T-cell (primary cell): ENCODE data around the gene AP3D1. TPM values are rescaled to one million over a fixed set of nuclear protein-coding genes. Genes with fewer than 3 reads are reported as not detected.
A peak's percentile ranks its signal among the peaks of the same experiment; 100 is the strongest.

Experiments used
- ATAC-seq, 4 experiments: fragments of 200-7000 bp in 3 of 4; fragments of 150-1000 bp in 1 of 4; cut with Tn5 transposase; replicated peaks in 1 of 4; 1 replicate in 3 of 4; 2 replicates in 1 of 4; pipeline ENCODE4 v1.10.0; 2021; ENCODE audit warnings: moderate library complexity in 3 of 4, mild to moderate bottlenecking in 2 of 4, moderate number of reproducible peaks in 1 of 4
- CTCF ChIA-PET, 2 donors: fragments of 300-600 bp; sonication (Branson Sonifier 250); formaldehyde crosslinking; loops; one replicate each; lab custom pipeline; 2022; ENCODE audit warnings: antibody characterized with exemption in 2 of 2; lab: Charles Lee
- POLR2A ChIA-PET, 2 donors: fragments of 300-600 bp; sonication (Branson Sonifier 250); formaldehyde crosslinking; loops; one replicate each; lab custom pipeline; 2022; ENCODE audit warnings: antibody characterized with exemption in 2 of 2; lab: Charles Lee
- DNase-seq, 35 experiments: peaks; one replicate each; pipeline versions ENCODE4 v3.0.0 to v3.0.0-alpha.2; 2013 to 2023
- H3K27ac ChIP-seq: one replicate; pipeline ENCODE4 v1.5.1; 2013; ENCODE audit warnings: low read length
- H3K27me3 ChIP-seq, 2 experiments: replicated peaks in 1 of 2; 1 replicate in 1 of 2; 2 replicates in 1 of 2; pipeline versions ENCODE4 v1.6.1 to v1.7.0; 2013; ENCODE audit warnings: low read length in 1 of 2, mixed read lengths in 1 of 2; ENCODE audit not compliant: control insufficient read depth in 2 of 2, insufficient read depth in 2 of 2; ENCODE audit errors: extremely low read depth in 1 of 2
- H3K36me3 ChIP-seq, 2 donors: 1 replicate in 1 of 2; 2 replicates in 1 of 2; pipeline versions ENCODE4 v1.6.1 to v1.7.0; 2013; ENCODE audit warnings: low read length in 1 of 2; ENCODE audit not compliant: control insufficient read depth in 2 of 2, insufficient read depth in 1 of 2; ENCODE audit errors: extremely low read depth in 1 of 2
- H3K4me1 ChIP-seq, 2 experiments: 1 replicate in 1 of 2; 2 replicates in 1 of 2; pipeline versions ENCODE4 v1.6.1 to v1.7.0; 2013; ENCODE audit warnings: low read length in 2 of 2, mixed read lengths in 1 of 2; ENCODE audit not compliant: insufficient read depth in 2 of 2, control insufficient read depth in 1 of 2; ENCODE audit errors: extremely low read depth in 1 of 2
- H3K4me3 ChIP-seq, 2 donors: 1 replicate in 1 of 2; 2 replicates in 1 of 2; pipeline versions ENCODE4 v1.5.1 to v1.7.0; 2013; ENCODE audit warnings: mild to moderate bottlenecking in 2 of 2, low read length in 1 of 2, moderate library complexity in 1 of 2; ENCODE audit not compliant: control insufficient read depth in 1 of 2; ENCODE audit errors: extremely low read depth in 1 of 2
- H3K9me3 ChIP-seq: 2 replicates; pipeline ENCODE4 v1.7.0; 2013
- H3K27ac Mint-ChIP-seq, 2 donors: one replicate each; pipeline ENCODE4 v1.8.0; 2020 to 2021; ENCODE audit warnings: mild to moderate bottlenecking in 2 of 2, mixed read lengths in 2 of 2
- H3K27me3 Mint-ChIP-seq, 2 donors: one replicate each; pipeline ENCODE4 v1.8.0; 2021 to 2022; ENCODE audit warnings: mixed read lengths in 2 of 2
- H3K36me3 Mint-ChIP-seq: one replicate; pipeline ENCODE4 v1.8.0; 2021; ENCODE audit warnings: mixed read lengths
- H3K4me1 Mint-ChIP-seq, 3 donors: one replicate each; pipeline ENCODE4 v1.8.0; 2020 to 2022; ENCODE audit warnings: mixed read lengths in 3 of 3, mild to moderate bottlenecking in 1 of 3
- H3K4me3 Mint-ChIP-seq, 3 donors: one replicate each; pipeline ENCODE4 v1.8.0; 2020 to 2022; ENCODE audit warnings: mild to moderate bottlenecking in 3 of 3, mixed read lengths in 3 of 3, moderate library complexity in 3 of 3
- H3K9me3 Mint-ChIP-seq, 3 donors: one replicate each; pipeline ENCODE4 v1.8.0; 2020 to 2022; ENCODE audit warnings: mixed read lengths in 3 of 3
- WGBS: methylation state at CpG from one replicate; pipeline ENCODE4 v1.1.5; 2013; ENCODE audit warnings: missing lambda C conversion rate; ENCODE audit not compliant: insufficient coverage; 5-methylcytosine and 5-hydroxymethylcytosine counted together
- total RNA-seq, 35 experiments: library from RNA in 6 of 35; stranded (reverse) in 6 of 35; fragments of 120-200 nt in 1 of 35; gene quantifications; one replicate each; pipeline versions ENCODE4 v1.2.1 to v1.2.4 and lab custom pipeline; 2013 to 2026

The AP3D1 gene
- total RNA-seq, 5 donors from 2014 or later (not counting 1 experiment from before 2014, with no cell fraction given), result 78.6 to 91.5 (median 86.7) TPM

- WGBS, result 97% methylated on average over 9 of the region's 11 CpGs
Measured at GRCh38 chr19:2100719-2101061, 50.7 kb downstream of the AP3D1 start.

DNA sequence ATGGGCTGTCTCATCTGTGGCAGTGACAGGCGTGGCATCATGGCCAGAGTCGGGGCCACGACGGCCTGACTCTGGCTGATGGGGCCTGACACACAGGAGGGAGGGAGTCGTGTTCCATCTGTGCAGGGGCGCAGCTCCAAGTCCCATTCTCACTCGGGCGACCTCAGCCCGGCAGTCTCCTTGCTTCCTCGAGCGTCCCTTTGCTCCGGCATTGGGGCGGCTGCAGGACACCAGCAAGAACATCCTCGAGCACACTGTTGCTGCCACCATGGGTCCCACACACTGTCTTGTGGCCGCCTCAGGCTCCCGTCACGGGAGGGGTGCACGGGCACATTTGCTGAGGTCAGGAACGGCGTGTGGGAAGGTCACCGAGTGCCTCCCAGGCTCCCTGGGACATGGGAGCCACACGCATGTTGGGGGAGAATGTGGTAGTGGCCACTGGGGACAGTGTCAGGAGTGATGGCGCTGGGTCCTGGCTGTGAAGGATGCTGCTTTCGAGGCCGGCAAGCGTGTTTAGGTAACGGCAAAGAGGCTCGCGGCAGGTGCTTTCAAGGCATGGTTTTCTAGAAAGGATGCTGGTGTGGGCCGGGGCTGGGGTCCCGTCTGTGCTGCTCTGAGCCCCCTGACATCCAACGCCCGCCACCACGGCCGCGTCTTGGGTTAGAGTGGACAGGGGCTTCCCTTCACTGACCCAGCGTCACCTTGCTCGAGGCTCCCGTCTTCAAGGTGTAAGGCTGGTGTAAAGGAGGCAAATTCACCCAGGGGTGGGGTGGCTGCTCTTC is 51.2 kb downstream of the AP3D1 start:
- 96% methylated on average over 30 of the region's 39 CpGs for WGBS
- POLR2A ChIA-PET, result no interaction called here
- DNase-seq, result no peak
- Histone ChIP-seq H3K4me1 (peaks cover 4 to 25% of the 10 kb centered on the region in 2 experiments), H3K27ac (no peak overlapping the region), H3K27me3 (no peaks in the 10 kb centered on the region), H3K9me3 (no peaks in the 10 kb centered on the region), H3K36me3 (peaks cover 17 to 29% of the 10 kb centered on the region in 2 donors), H3K4me3 (no peak overlapping the region)
- peaks cover 26% of the 10 kb centered on the region for H3K36me3 Mint-ChIP-seq
- H3K27ac Mint-ChIP-seq, result no peak overlapping the region
- CTCF ChIA-PET, result no interaction called here
- peaks cover 3 to 9% (median 8%) of the 10 kb centered on the region in 3 donors for H3K4me1 Mint-ChIP-seq
- peaks cover 0 to under 1% (median under 1%) of the 10 kb centered on the region in 3 donors for H3K9me3 Mint-ChIP-seq
- H3K27me3 Mint-ChIP-seq, result no peaks in the 10 kb centered on the region
- H3K4me3 Mint-ChIP-seq, result no peak overlapping the region
- ATAC-seq, result no peak

More at GRCh38 chr19:2100719-2101061, 50.7 kb downstream of the AP3D1 start:
- Histone ChIP-seq H3K4me1 (peaks cover 2 to 21% of the 10 kb centered on the region in 2 experiments), H3K9me3 (no peaks in the 10 kb centered on the region), H3K36me3 (peaks cover 19 to 35% of the 10 kb centered on the region in 2 donors), H3K27ac (no peak overlapping the region), H3K27me3 (no peaks in the 10 kb centered on the region), H3K4me3 (no peak overlapping the region)
- DNase-seq, result no peak
- ChIA-PET CTCF (no interaction called here), POLR2A (no interaction called here)
- Mint-ChIP-seq H3K4me1 (peaks cover 0 to 9% (median 5%) of the 10 kb centered on the region in 3 donors), H3K27ac (no peak overlapping the region), H3K4me3 (no peak overlapping the region), H3K9me3 (peaks cover 0 to 6% (median 2%) of the 10 kb centered on the region in 3 donors), H3K27me3 (no peaks in the 10 kb centered on the region), H3K36me3 (peaks cover 32% of the 10 kb centered on the region)
- no peak for ATAC-seq

- no peaks in the 10 kb centered on the region for H3K27me3 Mint-ChIP-seq
- H3K4me1 Mint-ChIP-seq, result peaks cover 14 to 16% (median 15%) of the 10 kb centered on the region in 3 donors
- ATAC-seq (no peak), DNase-seq (no peak)
- no peak overlapping the region for H3K4me3 Mint-ChIP-seq
- Histone ChIP-seq H3K27ac (no peak overlapping the region), H3K27me3 (no peaks in the 10 kb centered on the region), H3K4me1 (peaks cover 6 to 35% of the 10 kb centered on the region in 2 experiments), H3K9me3 (no peaks in the 10 kb centered on the region), H3K36me3 (peaks cover 14 to 27% of the 10 kb centered on the region in 2 donors), H3K4me3 (no peak overlapping the region)
- ChIA-PET CTCF (no interaction called here), POLR2A (no interaction called here)
- 90% methylated on average over 13 of the region's 16 CpGs for WGBS
- no peak overlapping the region for H3K27ac Mint-ChIP-seq
- H3K9me3 Mint-ChIP-seq, result no peaks in the 10 kb centered on the region
- peaks cover 18% of the 10 kb centered on the region for H3K36me3 Mint-ChIP-seq
Measured at GRCh38 chr19:2099054-2099501, 52.3 kb downstream of the AP3D1 start.

DNA sequence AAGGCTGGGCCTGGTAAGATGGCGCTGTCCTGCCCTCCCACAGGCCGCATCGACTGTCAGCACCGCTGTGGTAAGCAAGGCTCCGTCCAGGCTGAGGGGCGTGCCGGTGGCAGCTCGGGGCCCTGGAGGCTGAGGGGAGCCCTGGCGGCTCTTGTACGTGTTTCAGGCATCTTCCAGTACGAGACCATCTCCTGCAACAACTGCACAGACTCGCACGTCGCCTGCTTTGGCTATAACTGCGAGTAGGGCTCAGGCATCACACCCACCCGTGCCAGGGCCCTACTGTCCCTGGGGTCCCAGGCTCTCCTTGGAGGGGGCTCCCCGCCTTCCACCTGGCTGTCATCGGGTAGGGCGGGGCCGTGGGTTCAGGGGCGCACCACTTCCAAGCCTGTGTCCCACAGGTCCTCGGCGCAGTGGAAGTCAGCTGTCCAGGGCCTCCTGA is 53.5 kb downstream of the AP3D1 start:
- Mint-ChIP-seq H3K27ac (no peak overlapping the region), H3K4me3 (peak overlapping the region; percentile 71 to 99 (median 86)), H3K27me3 (no peaks in the 10 kb centered on the region), H3K9me3 (no peaks in the 10 kb centered on the region), H3K36me3 (peaks cover 13% of the 10 kb centered on the region), H3K4me1 (peaks cover 23 to 26% (median 23%) of the 10 kb centered on the region in 3 donors)
- H3K9me3 ChIP-seq, result no peaks in the 10 kb centered on the region
- ChIA-PET CTCF (interaction anchor here in 1 of 2 donors (0.6 kb wide), 1 partner anchor 12 kb away, joined by 4 read pairs; no protein-coding TSS in a partner anchor), POLR2A (no interaction called here)
- ATAC-seq (no peak), DNase-seq (no peak)
- no peak overlapping the region for H3K27ac ChIP-seq
- H3K27me3 ChIP-seq, result no peaks in the 10 kb centered on the region
- no peak overlapping the region for H3K4me3 ChIP-seq
- H3K4me1 ChIP-seq, result peaks cover 10 to 47% of the 10 kb centered on the region in 2 experiments
- 92% methylated on average over 19 of the region's 23 CpGs for WGBS
- H3K36me3 ChIP-seq, result peaks cover 22 to 23% of the 10 kb centered on the region in 2 donors

DNA sequence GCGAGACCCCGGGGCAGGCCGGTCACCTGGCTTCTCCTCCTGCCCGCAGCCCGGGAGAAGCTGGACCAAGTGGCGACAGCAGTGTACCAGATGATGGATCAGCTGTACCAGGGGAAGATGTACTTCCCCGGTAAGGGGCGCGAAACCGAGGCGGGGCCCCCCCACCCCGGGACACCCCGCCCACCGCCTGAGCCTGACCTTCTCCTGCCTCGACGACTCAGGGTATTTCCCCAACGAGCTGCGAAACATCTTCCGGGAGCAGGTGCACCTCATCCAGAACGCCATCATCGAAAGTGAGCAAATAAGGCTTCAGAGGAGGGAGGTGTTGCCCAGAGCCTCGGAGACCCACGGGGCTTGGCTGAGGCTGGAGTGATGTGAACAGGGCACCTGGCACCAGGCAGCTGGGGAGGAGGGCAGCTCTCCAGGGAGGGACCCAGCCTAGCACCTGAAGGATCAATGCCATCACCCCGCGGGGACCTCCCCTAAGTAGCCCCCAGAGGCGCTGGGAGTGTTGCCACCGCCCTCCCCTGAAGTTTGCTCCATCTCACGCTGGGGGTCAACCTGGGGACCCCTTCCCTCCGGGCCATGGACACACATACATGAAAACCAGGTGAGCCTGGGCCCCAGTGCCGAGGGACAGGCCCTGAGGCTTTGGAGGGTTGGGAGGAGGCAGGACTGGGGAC is 54.0 kb downstream of the AP3D1 start:
- peak overlapping the region; percentile 61 to 66 for H3K4me3 ChIP-seq

More for the DNA sequence above, 54.0 kb downstream of the AP3D1 start:
- Histone ChIP-seq H3K27ac (peak overlapping the region; percentile 67), H3K4me1 (peaks cover 10 to 52% of the 10 kb centered on the region in 2 experiments), H3K36me3 (peaks cover 22 to 28% of the 10 kb centered on the region in 2 donors), H3K9me3 (no peaks in the 10 kb centered on the region), H3K27me3 (no peaks in the 10 kb centered on the region)
- ChIA-PET POLR2A (interaction anchor here in 1 of 2 donors (0.6 kb wide), 1 partner anchor 27 kb away, joined by 3 read pairs; no protein-coding TSS in a partner anchor), CTCF (interaction anchor here in 1 of 2 donors (0.6 to 0.7 kb wide), 2 partner anchors 12 to 45 kb away, joined by 4 to 6 read pairs; no protein-coding TSS in a partner anchor)
- Mint-ChIP-seq H3K9me3 (no peaks in the 10 kb centered on the region), H3K4me3 (peak overlapping the region; percentile 81 to 99 (median 86)), H3K4me1 (peaks cover 23 to 28% (median 26%) of the 10 kb centered on the region in 3 donors), H3K27ac (peak overlapping the region; percentile 49 to 81), H3K27me3 (no peaks in the 10 kb centered on the region), H3K36me3 (peaks cover 13% of the 10 kb centered on the region)
- WGBS, result 3% methylated on average over 11 of the region's 30 CpGs
- DNase-seq, result peak in 30 of 35 experiments; percentile 33 to 80 (median 48)
- peak in 1 of 4 experiments; percentile 8 for ATAC-seq
